ENCODE data around the gene S100A10.

Gene S100A10

DNA sequence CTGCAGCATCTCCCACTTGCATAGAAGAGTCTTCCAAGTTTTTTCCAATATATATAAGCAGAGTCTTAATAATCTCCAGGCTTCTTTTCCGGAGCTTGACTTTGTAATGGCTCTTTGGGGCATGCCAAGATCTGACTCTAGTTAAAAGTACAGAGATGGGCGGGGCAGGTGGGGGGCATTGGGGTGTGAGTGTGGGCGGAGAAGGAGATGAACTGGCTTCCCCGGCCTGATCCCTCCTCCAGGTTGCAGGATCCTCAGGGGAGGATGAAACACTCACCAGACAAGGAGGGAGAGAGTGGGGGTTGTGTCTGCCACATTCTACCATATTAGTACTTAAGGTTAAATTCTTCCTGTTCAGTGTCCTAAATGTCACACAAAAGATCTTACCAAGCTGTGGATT, 23.0 kb downstream of the S100A10 start:
- no peak overlapping the region for H2AFZ ChIP-seq (ENCODE audit: low read depth, low read length, severe bottlenecking)
- H4K20me1 ChIP-seq (ENCODE audit: low read depth, low read length) = no peaks in the 10 kb centered on the region
- H3K79me2 ChIP-seq (ENCODE audit: insufficient read depth, low read length) = no peaks in the 10 kb centered on the region
- H3K36me3 ChIP-seq (ENCODE audit: low read length) = no peaks in the 10 kb centered on the region
- H3K9ac ChIP-seq (ENCODE audit: low read length) = no peak overlapping the region
- H3F3A ChIP-seq (ENCODE audit: insufficient read depth) = no peaks in the 10 kb centered on the region
- TF ChIP-seq, protein P1, sequence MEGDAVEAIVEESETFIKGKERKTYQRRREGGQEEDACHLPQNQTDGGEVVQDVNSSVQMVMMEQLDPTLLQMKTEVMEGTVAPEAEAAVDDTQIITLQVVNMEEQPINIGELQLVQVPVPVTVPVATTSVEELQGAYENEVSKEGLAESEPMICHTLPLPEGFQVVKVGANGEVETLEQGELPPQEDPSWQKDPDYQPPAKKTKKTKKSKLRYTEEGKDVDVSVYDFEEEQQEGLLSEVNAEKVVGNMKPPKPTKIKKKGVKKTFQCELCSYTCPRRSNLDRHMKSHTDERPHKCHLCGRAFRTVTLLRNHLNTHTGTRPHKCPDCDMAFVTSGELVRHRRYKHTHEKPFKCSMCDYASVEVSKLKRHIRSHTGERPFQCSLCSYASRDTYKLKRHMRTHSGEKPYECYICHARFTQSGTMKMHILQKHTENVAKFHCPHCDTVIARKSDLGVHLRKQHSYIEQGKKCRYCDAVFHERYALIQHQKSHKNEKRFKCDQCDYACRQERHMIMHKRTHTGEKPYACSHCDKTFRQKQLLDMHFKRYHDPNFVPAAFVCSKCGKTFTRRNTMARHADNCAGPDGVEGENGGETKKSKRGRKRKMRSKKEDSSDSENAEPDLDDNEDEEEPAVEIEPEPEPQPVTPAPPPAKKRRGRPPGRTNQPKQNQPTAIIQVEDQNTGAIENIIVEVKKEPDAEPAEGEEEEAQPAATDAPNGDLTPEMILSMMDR (IDR thresholded peaks at IDR 0.05; ENCODE audit: insufficient read depth, low read length, poor library complexity, severe bottlenecking) = no peak
- no peak for TF ChIP-seq EZH2phosphoT487 (conservative IDR thresholded peaks at IDR 0.05; ENCODE audit: low read length)
- no peaks in the 10 kb centered on the region for H3K9me2 ChIP-seq (replicated peaks; ENCODE audit: insufficient read depth, low read length)
- no peak overlapping the region for H3K27ac ChIP-seq (ENCODE audit: low read depth, low read length)
- H3K4me3 ChIP-seq (ENCODE audit: insufficient read depth, low read length, poor library complexity, severe bottlenecking) = no peak overlapping the region
- no peak overlapping the region for H3K4me2 ChIP-seq (ENCODE audit: low read depth, low read length, poor library complexity, severe bottlenecking)
- H3K27me3 ChIP-seq (ENCODE audit: low read length) = no peaks in the 10 kb centered on the region
- no peaks in the 10 kb centered on the region for H3K9me3 ChIP-seq (ENCODE audit: insufficient read depth, low read length)

DNA sequence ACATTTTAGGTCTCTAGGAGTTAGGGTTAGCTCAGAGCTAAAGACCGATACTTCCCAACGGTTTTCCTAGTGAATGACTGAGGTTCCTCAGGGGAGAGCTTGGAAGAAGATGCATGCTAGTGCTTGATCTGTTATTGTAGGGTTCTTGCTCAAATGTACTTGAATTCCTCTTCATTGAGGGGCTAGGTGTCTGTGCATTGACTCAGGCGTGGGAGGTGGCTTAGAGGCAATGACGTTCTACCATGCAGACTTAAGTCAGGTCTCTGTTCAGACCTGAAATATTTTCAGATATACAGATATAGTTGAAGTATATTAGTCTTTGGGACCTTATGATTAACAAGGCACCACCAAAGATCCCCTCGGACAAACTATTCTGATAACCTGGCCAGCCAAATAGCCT, 23.5 kb downstream of the S100A10 start:
- TF ChIP-seq, protein P1 (IDR thresholded peaks at IDR 0.05; ENCODE audit: insufficient read depth, low read length, poor library complexity, severe bottlenecking) = no peak
- TF ChIP-seq EZH2phosphoT487 (conservative IDR thresholded peaks at IDR 0.05; ENCODE audit: low read length) = no peak
- no peak overlapping the region for H3K4me2 ChIP-seq (ENCODE audit: low read depth, low read length, poor library complexity, severe bottlenecking)
- no peaks in the 10 kb centered on the region for H3K36me3 ChIP-seq (ENCODE audit: low read length)
- no peaks in the 10 kb centered on the region for H3F3A ChIP-seq (ENCODE audit: insufficient read depth)
- H3K79me2 ChIP-seq (ENCODE audit: insufficient read depth, low read length) = no peaks in the 10 kb centered on the region
- H3K9me3 ChIP-seq (ENCODE audit: insufficient read depth, low read length) = no peaks in the 10 kb centered on the region
- H3K27me3 ChIP-seq (ENCODE audit: low read length) = no peaks in the 10 kb centered on the region
- no peak overlapping the region for H3K9ac ChIP-seq (ENCODE audit: low read length)
- H3K9me2 ChIP-seq (replicated peaks; ENCODE audit: insufficient read depth, low read length) = no peaks in the 10 kb centered on the region
- H4K20me1 ChIP-seq (ENCODE audit: low read depth, low read length) = no peaks in the 10 kb centered on the region
- no peak overlapping the region for H2AFZ ChIP-seq (ENCODE audit: low read depth, low read length, severe bottlenecking)
- no peak overlapping the region for H3K4me3 ChIP-seq (ENCODE audit: insufficient read depth, low read length, poor library complexity, severe bottlenecking)
- no peak overlapping the region for H3K27ac ChIP-seq (ENCODE audit: low read depth, low read length)

DNA sequence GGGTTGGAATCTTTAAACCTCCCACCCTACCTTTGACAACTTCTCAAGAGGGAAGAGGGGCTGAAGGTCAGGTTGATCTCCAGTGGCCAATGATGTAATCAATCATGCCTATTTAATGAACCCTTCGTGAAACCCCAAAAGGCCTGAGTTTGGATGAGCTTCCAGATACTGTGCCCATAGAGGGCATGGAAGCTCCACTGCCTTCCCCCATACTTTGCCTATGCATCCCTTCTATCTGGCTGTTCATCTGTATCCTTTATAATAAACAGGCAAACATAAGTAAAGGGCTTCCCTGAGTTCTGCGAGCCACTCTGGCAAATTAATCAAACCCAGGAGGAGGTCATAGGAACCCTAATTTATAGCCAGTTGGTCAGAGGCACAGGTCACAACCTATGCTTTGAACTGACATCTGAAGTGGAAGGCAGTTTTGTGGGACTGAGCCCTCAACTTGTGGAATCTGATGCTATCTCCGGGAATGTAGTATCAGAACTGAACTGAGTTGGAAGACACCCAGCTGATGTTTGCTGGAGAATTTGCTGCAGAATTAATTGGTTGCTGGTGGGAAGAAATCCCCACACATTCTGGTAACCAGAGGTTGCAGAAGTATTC, 24.8 kb downstream of the S100A10 start:
- Histone ChIP-seq H3K4me2 (ENCODE audit: low read depth, low read length, poor library complexity, severe bottlenecking) (no peak overlapping the region), H3K9me2 (replicated peaks; ENCODE audit: insufficient read depth, low read length) (no peaks in the 10 kb centered on the region), H3K27me3 (ENCODE audit: low read length) (no peaks in the 10 kb centered on the region), H4K20me1 (ENCODE audit: low read depth, low read length) (no peaks in the 10 kb centered on the region), H3K9me3 (ENCODE audit: insufficient read depth, low read length) (no peaks in the 10 kb centered on the region), H3K4me3 (ENCODE audit: insufficient read depth, low read length, poor library complexity, severe bottlenecking) (no peak overlapping the region), H3K27ac (ENCODE audit: low read depth, low read length) (no peak overlapping the region), H2AFZ (ENCODE audit: low read depth, low read length, severe bottlenecking) (no peak overlapping the region), H3K36me3 (ENCODE audit: low read length) (no peaks in the 10 kb centered on the region), H3K9ac (ENCODE audit: low read length) (no peak overlapping the region), H3F3A (ENCODE audit: insufficient read depth) (no peaks in the 10 kb centered on the region), H3K79me2 (ENCODE audit: insufficient read depth, low read length) (no peaks in the 10 kb centered on the region)
- TF ChIP-seq, protein P1 (IDR thresholded peaks at IDR 0.05; ENCODE audit: insufficient read depth, low read length, poor library complexity, severe bottlenecking) = no peak
- TF ChIP-seq EZH2phosphoT487 (conservative IDR thresholded peaks at IDR 0.05; ENCODE audit: low read length) = no peak
